ENCODE measurements around the gene BIN1. TPM values are rescaled to one million over a fixed set of nuclear protein-coding genes. Genes with fewer than 3 reads are reported as not detected.

Gene BIN1
- total RNA-seq, 1 donor from 2014 or later = 62.5 TPM

DNA sequence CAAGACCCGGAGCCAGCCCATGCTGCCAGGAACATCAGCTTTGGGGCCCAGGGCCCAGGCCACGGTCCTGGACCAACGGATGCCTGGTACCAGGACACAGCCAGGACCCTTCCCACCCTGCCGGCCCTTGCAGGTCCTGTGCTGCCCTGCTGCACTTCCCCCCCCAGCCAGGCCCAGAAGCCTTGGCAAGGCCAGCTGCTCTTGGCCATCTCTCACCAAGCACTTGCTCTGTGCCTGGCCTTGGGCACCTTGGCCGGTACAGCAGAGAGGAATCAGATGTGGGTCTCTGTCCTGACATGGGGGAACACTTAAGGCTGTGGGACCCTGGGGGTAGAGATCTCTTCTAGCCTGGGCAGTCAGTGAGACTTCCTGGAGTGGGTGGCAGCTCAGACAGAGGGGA, 28.9 kb downstream of the BIN1 start:
- ATAC-seq (ENCODE audit: low read depth) (no peak), DNase-seq (no peak)
- H3K4me3 Mint-ChIP-seq = peak overlapping the region; percentile 39
- no peaks in the 10 kb centered on the region for H3K27me3 Mint-ChIP-seq
- TF ChIP-seq, protein P1, sequence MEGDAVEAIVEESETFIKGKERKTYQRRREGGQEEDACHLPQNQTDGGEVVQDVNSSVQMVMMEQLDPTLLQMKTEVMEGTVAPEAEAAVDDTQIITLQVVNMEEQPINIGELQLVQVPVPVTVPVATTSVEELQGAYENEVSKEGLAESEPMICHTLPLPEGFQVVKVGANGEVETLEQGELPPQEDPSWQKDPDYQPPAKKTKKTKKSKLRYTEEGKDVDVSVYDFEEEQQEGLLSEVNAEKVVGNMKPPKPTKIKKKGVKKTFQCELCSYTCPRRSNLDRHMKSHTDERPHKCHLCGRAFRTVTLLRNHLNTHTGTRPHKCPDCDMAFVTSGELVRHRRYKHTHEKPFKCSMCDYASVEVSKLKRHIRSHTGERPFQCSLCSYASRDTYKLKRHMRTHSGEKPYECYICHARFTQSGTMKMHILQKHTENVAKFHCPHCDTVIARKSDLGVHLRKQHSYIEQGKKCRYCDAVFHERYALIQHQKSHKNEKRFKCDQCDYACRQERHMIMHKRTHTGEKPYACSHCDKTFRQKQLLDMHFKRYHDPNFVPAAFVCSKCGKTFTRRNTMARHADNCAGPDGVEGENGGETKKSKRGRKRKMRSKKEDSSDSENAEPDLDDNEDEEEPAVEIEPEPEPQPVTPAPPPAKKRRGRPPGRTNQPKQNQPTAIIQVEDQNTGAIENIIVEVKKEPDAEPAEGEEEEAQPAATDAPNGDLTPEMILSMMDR (IDR thresholded peaks at IDR 0.05) = no peak
- peaks cover 70% of the 10 kb centered on the region for H3K4me1 Mint-ChIP-seq
- H3K27ac Mint-ChIP-seq = peak overlapping the region; percentile 95
- intact Hi-C loops (cut with micrococcal nuclease) = no loop called here
- no peaks in the 10 kb centered on the region for H3K9me3 Mint-ChIP-seq
- ChIA-PET POLR2A (interaction anchor here (1.5 kb wide), 1 partner anchor 13 kb away, joined by 5 read pairs; no protein-coding TSS in a partner anchor), CTCF (no interaction called here)
- H3K36me3 Mint-ChIP-seq (ENCODE audit: low read depth) = peaks cover 23% of the 10 kb centered on the region

DNA sequence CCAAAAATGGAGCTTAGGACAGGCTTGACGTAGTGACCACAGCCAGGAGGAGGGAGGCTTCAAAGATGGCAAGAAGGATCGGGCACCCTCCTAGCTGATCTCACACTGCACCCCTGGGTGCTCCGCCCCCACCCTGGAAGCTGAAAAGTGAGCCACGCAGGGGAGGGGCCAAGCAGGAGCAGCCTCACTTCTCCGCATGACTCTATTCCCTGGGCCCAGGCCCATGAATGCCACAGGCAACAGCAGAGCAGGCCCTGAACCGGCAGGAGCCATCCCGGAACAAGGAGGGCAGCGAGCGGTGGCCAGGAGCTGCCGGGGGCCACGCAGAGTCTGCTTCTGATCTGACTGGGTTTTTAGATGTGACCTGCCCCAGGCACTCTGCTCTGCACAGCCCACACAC, 30.0 kb downstream of the BIN1 start:
- CTCF ChIA-PET = no interaction called here
- DNase-seq = no peak

GRCh38 chr2:127076290-127076689, 30.7 kb downstream of the BIN1 start:
- ATAC-seq (ENCODE audit: low read depth) = no peak
- Mint-ChIP-seq H3K36me3 (ENCODE audit: low read depth) (peaks cover 35% of the 10 kb centered on the region), H3K4me1 (peaks cover 53% of the 10 kb centered on the region), H3K27ac (peak overlapping the region; percentile 53), H3K4me3 (no peak overlapping the region), H3K27me3 (no peaks in the 10 kb centered on the region), H3K9me3 (no peaks in the 10 kb centered on the region)
- CTCF ChIA-PET = no interaction called here
- POLR2A ChIA-PET = interaction anchor here (0.8 kb wide), 1 partner anchor 11 kb away, joined by 3 read pairs; no protein-coding TSS in a partner anchor
- intact Hi-C loops (cut with micrococcal nuclease) = no loop called here
- no peak for DNase-seq
- TF ChIP-seq, protein P1 (IDR thresholded peaks at IDR 0.05) = no peak

More for the DNA sequence above, 30.0 kb downstream of the BIN1 start:
- intact Hi-C loops (cut with micrococcal nuclease) = no loop called here
- ATAC-seq (ENCODE audit: low read depth) = no peak
- H3K4me1 Mint-ChIP-seq = peaks cover 59% of the 10 kb centered on the region
- no peak overlapping the region for H3K4me3 Mint-ChIP-seq
- H3K27me3 Mint-ChIP-seq = no peaks in the 10 kb centered on the region
- POLR2A ChIA-PET = interaction anchor here (0.8 kb wide), 1 partner anchor 11 kb away, joined by 3 read pairs; no protein-coding TSS in a partner anchor
- H3K36me3 Mint-ChIP-seq (ENCODE audit: low read depth) = peaks cover 34% of the 10 kb centered on the region
- TF ChIP-seq, protein P1 (IDR thresholded peaks at IDR 0.05) = no peak
- no peaks in the 10 kb centered on the region for H3K9me3 Mint-ChIP-seq
- H3K27ac Mint-ChIP-seq = peak overlapping the region; percentile 79

DNA sequence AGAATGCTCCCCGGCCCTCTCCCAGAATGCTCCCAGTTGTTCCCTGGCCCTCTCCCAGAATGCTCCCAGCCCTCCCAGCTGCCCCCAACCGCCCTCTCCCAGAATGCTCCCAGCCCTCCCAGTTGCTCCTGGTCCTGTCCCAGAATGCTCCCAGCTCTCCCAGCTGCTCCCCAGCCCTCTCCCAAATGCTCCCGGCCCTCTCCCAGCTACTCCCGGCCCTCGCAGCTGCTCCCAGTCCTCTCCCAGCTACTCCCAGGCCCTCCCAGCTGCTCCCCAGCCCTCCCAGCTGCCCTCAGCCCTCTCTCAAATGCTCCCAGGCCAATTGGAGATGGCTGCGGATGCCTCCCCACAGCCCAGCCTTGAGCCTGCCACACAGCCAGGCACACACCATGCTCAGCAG, 31.1 kb downstream of the BIN1 start:
- DNase-seq = no peak
- Mint-ChIP-seq H3K4me3 (no peak overlapping the region), H3K27ac (peak overlapping the region; percentile 53), H3K36me3 (ENCODE audit: low read depth) (peaks cover 40% of the 10 kb centered on the region), H3K27me3 (no peaks in the 10 kb centered on the region), H3K9me3 (no peaks in the 10 kb centered on the region), H3K4me1 (peaks cover 49% of the 10 kb centered on the region)
- TF ChIP-seq, protein P1 (IDR thresholded peaks at IDR 0.05) = no peak
- no peak for ATAC-seq (ENCODE audit: low read depth)
- ChIA-PET CTCF (no interaction called here), POLR2A (interaction anchor here (0.6 to 1.2 kb wide), 4 partner anchors 9 to 26 kb away, joined by 3 to 8 read pairs (median 4); no protein-coding TSS in a partner anchor)
- intact Hi-C loops (cut with micrococcal nuclease) = no loop called here

GRCh38 chr2:127074936-127075335, 32.0 kb downstream of the BIN1 start:
- Mint-ChIP-seq H3K27me3 (no peaks in the 10 kb centered on the region), H3K27ac (peak overlapping the region; percentile 53), H3K36me3 (ENCODE audit: low read depth) (peaks cover 49% of the 10 kb centered on the region), H3K9me3 (no peaks in the 10 kb centered on the region), H3K4me1 (peaks cover 41% of the 10 kb centered on the region), H3K4me3 (no peak overlapping the region)
- ChIA-PET POLR2A (interaction anchor here (0.6 to 1.2 kb wide), 3 partner anchors 10 to 25 kb away, joined by 3 to 8 read pairs (median 5); no protein-coding TSS in a partner anchor), CTCF (no interaction called here)
- ATAC-seq (ENCODE audit: low read depth) (no peak), DNase-seq (no peak)
- TF ChIP-seq, protein P1 (IDR thresholded peaks at IDR 0.05) = no peak
- intact Hi-C loops (cut with micrococcal nuclease) = no loop called here

Data from activated B cell treated with CpG ODN at 0.5 μM for 24 hours (primary cell).